Measurements from ENCODE around the gene ARSI.

- no peak for TF ChIP-seq POLR2AphosphoS5 (IDR thresholded peaks at IDR 0.05)
- TF ChIP-seq CTCF (IDR thresholded peaks at IDR 0.05): no peak
These were observed 30.7 kb upstream of the ARSI start for GRCh38 chr5:150333400-150333799.

Data from upper lobe of left lung (tissue), 4 donors.